Vagina (tissue), 2 donors: ENCODE measurements around the gene AHDC1.

Source experiments
- CTCF ChIP-seq, 3 experiments: fragments of 450-650 bp in 2 of 3; fragments of 200-600 bp in 1 of 3; sonication (generic) in 1 of 3; IDR thresholded peaks; one replicate each; pipeline ENCODE4 v1.5.1; 2017 to 2019; ENCODE audit warnings: antibody characterized with exemption in 3 of 3, mild to moderate bottlenecking in 2 of 3, moderate library complexity in 2 of 3
- POLR2A ChIP-seq, 2 donors: fragments of 450-650 bp; IDR thresholded peaks; one replicate each; pipeline ENCODE4 v1.6.1; 2017; ENCODE audit warnings: antibody characterized with exemption in 2 of 2, mild to moderate bottlenecking in 2 of 2, moderate library complexity in 2 of 2
- POLR2AphosphoS5 ChIP-seq, 2 donors: sonication (generic); formaldehyde crosslinking; IDR thresholded peaks; one replicate each; pipeline ENCODE4 v1.9.0; 2017; ENCODE audit warnings: antibody characterized with exemption in 2 of 2, mild to moderate bottlenecking in 2 of 2, low read depth in 1 of 2; ENCODE audit not compliant: insufficient read depth in 1 of 2

- TF ChIP-seq CTCF (IDR thresholded peaks at IDR 0.05) (no peak), POLR2A (IDR thresholded peaks at IDR 0.05) (no peak), POLR2AphosphoS5 (IDR thresholded peaks at IDR 0.05; ENCODE audit: insufficient read depth in 1 of 2, low read depth in 1 of 2) (no peak)
Observed at GRCh38 chr1:27518808-27519207, 85.1 kb downstream of the AHDC1 start.
